Measurements from ENCODE around the gene ZIC5.
"Not testable (repeated sequence)": the region's sequence is repeated elsewhere in the genome, so short reads cannot be mapped to it uniquely, and the experiment has no call there.

Gene ZIC5

DNA sequence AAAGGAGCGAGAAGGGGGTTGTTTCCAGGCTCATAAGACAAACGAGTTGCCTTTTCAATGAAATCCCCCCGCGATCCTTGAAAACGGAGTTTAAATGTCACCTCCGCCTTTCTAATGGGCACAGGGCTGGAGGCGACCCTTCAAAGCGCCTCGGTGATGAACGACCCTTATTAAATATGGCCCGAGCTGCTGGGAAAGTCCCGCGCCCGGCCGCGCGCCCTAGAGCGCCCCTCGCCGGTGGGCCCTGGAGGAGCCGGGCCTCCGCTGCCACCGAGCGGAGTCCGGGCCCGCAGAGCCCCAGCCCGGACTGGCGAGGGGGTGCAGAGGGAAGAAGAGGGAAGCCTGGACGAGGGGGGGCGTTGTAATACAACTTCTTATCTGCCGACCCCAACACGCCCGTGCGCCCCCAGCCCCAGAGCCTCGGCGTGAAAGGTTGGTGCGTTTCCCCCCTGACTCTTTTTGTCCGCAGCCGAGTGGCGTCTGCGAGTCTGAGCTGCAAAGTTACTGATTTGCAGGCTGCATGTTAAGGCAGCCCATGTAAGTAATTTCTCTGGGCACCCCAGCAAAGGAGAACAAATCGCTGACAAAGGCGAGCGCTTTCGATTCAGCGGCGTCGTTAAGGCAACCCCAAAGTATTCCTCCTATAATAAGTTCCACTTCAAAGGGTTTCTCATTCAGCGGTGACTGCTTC is 11.9 kb downstream of the ZIC5 start:
- peak; percentile 69 for DNase-seq (ENCODE audit: low spot score)

DNA sequence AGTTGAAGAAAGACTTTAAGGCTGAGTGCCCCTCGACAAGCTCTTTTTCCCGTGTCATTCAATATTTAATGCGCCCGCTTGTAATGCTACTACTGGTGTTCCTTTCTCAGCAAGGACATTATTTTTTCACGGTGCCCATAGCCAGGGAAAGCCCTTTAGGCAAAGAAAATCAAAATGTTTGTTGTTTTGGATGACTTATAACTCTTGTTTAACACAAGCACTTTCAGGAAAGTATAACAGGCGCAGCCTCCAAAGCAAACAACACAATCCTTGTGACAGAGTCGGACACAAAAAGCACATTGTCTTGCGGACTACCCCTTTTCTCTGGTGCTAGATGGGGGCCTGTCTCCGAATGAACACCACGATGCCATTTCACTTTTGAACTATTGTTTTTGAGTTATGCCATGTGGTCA is 12.4 kb downstream of the ZIC5 start:
- DNase-seq (ENCODE audit: low spot score) = peak; percentile 65

DNA sequence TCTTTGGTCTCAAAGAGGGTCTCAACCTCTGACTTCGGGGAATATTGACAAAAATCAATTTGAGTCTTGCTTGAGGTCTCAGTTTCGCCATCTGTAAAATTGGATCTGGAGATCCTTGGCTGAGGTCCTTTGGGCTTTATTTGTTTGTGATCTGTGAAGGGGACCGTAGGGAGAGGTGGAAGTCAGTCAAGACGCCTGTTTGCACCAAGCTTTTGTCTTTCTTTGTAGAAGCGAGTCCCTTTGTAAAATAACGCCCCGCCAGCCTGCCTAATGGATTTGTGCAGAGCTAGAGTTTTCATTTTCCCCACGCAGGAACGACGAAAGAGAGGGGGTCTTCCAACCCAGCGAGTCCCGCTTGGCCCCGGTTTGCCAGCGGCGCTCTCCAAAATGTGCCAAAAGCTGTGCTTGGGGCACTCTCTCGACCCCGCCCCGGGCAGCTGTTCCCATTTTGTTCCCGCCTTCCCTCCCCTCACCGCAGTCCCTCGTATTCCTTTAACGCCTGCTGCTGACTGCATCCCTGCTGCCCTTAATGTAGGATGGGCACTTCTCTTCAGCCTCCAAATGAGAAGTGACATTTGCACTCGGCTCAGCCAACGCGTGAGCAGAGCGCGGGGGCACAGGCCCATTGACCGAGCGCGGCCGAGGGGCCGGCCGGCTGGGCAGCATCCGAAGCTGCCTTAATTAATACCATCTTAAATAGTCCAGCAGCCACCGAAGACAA is 13.0 kb downstream of the ZIC5 start:
- DNase-seq (ENCODE audit: low spot score) = no peak

DNA sequence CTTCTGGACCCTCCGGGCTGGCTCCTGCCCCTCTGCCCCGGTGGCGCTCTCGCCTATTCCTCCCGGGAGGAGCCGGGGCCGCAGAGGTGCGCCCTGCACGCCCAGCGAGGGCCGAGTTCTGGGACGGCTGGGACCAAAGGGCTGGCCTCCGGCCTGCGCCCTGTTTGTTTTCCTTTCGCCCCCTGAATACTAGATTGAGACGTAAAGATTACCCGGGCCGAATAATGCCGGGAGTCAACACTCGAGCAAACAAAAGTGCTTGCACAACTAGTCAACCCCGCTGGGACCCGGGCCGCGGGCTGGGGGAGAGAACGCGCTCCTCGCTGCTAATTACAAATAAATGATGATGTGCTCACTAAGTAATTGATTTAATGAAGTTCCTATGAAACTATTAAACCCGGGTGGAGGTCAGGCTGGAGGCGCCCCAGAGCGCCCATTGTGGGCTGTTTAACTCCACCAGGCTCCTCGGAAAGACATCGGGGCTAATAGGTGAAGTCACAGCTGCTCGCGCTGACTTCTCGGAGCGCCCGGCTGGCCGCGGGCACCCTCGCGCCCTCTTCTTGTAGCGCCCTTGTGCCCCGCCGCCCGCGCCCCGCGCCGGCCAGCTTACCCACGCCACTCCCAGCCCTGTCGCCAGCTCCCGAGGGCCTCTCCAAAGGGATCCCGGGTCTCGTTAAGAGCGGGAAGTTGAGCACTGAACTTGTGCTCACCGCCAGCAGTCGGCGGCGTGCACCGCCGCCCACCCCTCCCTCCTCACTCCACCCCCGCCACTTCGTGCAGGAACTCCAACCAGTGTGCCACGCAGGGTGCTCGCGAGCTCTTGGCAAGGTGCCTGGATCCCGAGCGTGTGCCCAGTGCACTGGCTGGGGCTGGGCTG is 14.9 kb downstream of the ZIC5 start:
- DNase-seq (ENCODE audit: low spot score) = no peak

DNA sequence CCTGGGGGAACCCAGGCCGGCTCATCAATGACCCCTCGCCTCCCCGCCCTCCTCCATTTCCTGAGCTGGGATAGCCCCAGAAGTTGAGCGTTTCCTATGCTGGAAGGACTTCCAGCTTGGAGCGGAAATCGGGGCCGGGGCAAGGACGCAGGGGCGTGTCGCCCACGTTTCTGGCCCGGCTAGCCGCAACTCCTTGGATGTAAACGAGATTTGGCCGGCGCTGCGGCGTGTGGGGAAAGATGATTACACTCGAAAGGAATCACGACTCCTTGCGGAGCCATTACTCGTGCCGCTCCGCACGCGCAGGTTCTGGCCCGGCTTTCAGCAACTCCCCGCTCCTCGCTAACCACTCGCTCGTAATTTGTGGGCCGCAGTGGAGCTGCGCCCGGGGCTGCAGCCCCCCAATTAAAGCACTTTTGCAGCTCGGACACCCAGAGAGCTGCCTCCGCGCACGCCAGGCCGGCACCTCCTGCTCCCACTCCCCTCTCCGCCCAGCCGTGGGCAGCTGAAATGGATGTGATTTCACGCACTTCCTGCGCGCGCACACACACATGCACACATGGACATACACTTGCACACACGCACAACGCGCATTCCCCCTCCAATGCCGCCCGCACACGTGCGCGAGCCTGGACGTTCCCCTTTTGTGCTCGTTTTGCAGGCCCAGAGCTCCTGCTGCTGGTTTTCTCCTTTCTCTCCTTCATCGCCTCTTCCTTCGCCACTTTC is 15.7 kb downstream of the ZIC5 start:
- no peak for DNase-seq (ENCODE audit: low spot score)

DNA sequence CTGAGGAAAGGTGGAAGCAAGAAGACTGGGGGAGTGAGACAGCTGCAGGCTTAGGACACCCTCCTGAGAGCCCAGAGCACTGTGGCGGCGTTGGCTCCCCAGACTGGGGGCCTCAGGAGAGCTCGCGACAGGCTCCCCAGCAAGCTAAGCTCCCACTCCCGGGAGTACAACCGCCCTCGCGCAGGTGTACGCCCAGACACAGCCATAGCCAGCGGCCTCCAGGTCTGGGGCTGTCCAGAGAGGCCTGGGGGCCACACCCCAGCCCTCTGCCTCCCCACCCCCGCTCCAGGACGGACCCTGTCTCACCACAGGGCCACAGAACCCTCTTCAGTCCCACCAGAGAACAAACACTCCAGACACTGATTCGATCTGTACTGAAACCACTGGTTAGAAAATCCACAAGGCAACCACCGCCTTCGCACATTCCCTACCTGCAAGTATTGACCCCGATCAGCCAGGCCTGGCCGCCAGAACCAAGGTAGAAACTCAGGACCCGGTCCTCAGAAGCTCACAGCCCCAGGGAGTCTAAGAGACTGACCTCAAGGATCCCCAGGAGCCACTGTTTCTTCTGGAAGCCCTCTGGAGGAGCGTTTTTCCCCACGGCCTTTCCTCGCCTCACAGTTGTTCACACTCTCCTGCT is 16.3 kb downstream of the ZIC5 start:
- DNase-seq (ENCODE audit: low spot score) = no peak

DNA sequence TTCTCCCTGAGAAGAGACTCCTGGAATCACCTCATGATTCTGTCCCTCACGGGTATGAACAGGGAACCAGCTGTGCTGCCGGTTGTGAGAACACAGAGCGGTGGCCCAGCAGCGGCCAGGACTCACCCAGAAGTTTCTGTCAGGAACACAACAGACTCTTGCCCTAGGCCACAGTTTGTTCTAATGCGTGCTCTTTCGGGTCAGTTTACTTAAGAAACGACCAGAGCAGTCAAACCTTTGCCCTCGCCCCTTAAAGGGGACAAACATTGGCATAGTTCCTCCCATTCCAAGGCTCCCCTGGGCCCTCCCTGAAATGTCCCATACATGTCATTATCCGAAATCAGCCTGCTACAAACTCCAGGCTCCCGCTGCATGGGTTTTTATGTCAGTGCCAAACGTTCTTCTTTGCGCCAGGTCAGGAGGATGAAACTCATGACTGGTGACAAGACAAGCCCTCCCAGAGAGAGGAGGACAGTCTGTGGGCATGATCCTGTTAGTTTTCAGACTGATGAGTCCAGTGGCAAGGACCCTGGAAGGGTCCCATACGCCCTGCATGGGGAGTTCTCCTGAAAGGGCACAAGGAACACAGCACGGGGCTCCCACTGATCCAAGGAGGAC is 18.3 kb downstream of the ZIC5 start:
- no peak for DNase-seq (ENCODE audit: low spot score)

DNA sequence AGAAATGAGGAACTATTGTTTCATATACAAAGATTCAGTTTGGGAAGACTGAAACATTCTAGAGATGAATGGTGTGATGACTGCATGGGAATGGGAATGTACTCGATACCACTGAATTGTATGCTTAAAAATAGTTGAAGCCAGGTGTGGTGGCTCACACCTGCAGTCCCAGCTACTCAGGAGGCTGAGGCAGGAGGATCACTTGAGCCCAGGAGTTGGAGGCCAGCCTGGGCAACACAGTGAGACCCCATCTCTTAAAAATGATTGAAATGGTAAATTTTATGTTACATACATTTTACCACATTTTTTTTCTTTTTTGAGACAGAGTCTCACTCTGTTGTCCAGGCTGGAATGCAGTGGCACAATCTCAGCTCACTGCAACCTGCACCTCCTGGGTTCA is 19.9 kb downstream of the ZIC5 start:
- DNase-seq (ENCODE audit: low spot score) = not testable (repeated sequence)

DNA sequence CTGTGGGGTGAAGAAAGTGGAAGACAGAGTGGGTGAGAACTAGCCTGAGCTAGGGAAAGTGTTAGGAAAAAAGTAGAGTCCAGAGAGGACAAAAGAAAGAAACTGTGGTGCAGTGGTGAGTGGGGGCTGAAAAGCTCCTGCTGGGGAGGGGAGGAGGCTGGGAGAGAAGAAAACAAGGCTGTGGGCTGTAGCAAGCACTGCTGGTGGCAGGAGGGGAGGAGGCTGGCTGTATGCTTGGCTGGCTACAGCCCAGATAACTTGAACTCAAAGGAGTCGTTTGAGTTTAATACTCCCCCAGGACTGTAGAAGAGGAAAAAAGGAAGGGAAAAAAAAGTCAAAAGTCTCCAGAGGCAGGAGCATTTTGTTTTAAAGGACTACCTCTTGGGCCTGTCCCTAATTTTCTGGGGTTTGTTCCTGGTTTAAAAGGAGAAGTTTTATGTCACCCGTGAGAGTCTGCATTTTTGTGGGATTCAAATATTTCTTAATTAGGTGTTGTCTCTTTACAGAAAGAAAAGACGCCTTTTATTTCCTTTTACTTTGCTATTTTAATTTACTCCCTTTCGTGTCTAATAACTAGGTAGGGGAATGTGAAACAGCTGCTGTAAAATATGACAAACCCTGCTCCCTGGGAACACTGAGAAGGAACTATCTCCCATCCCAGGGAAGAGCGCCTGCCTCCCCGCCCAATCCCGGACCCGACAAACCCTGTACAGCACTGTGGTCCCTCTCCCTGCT is 21.7 kb downstream of the ZIC5 start:
- DNase-seq (ENCODE audit: low spot score) = peak; percentile 74

DNA sequence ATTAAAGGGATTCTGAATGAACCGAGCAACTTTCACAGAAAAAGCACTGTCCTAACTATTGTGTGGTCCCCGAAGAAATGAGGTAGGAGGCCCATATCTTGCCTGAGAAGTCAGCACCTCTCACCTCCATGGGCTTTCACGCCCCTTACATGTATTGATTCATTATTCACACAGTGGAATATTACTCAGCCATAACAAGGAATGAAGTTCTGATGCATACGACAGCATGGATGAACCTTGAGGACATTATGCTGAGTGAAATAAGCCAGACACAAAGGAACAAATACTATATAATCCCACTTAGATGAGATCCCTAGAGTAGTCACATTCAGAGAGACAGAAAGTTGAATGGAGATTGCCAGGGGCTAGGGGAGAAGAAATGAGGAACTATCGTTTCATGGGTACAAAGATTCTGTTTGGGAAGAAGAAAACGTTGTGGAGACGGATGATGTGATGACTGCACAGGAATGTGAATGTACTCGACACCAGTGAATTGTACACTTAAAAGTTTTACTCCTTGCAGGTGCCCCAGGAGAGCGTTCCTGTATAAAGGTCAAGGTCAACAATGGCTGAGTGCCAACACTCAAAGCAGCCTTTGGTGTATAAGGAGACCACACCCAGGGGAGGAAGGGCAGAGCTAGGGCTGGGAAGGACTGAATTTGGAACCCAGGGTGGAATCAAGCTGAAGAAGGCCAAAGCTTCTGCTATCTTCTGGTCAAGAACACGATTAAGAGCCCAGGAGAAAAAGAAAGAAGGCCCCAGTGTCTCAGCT is 22.5 kb downstream of the ZIC5 start:
- no peak for DNase-seq (ENCODE audit: low spot score)

DNA sequence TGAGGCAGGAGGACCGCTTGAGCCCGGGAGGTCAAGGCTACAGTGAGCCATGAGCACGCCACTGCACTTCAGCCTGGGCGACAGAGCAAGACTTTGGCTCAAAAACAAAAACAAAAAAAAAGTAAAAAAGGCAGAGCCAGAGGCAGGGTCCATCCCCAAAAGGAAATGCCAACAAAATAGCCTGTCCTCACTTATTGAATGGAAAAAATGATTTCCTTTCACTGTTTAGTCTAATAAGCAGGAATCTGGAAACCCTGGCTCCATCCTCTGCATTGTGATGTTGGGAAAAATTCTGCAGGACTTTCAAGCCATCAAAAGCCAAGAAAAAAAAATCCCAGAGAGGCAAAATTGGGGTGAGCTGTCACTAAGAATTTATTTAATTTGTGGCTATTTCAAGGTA is 23.2 kb downstream of the ZIC5 start:
- DNase-seq (ENCODE audit: low spot score) = no peak

DNA sequence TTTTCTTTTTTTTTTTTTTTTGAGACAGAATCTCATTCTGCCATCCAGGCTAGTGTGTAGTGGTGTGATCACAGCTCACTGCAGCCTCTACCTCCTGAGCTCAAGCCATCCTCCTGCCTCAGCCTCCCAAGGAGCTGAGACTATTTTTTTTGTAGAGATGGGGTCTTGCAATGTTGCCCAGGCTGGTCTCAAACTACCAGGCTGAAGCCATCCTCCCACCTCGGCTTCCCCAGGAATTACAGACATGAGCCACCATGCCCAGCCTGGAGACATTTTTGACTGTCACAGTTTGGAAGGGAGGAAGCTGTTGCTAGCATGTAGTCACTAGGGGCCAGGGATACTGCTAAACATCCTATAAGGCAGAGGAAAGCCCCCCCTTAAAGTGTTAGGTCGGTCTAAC is 23.9 kb downstream of the ZIC5 start:
- DNase-seq (ENCODE audit: low spot score) = no peak

DNA sequence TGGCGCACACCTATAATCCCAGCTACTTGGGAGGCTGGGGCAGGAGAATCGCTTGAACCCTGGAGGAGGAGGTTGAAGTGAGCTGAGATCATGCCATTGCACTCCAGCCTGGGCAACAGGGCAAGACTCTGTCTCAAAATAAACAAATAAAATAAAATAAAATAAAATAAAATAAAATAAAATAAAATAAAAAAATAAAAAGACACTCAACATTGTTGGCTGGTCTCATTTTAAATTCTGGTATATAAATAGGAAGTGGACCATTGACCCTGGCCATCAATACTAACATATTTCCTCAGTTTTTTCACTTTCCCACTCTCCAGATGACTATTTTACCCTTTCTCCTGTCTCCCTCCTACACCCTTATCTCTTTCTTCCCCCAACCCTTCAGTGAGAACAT is 26.1 kb downstream of the ZIC5 start:
- not testable (repeated sequence) for DNase-seq (ENCODE audit: low spot score)

DNA sequence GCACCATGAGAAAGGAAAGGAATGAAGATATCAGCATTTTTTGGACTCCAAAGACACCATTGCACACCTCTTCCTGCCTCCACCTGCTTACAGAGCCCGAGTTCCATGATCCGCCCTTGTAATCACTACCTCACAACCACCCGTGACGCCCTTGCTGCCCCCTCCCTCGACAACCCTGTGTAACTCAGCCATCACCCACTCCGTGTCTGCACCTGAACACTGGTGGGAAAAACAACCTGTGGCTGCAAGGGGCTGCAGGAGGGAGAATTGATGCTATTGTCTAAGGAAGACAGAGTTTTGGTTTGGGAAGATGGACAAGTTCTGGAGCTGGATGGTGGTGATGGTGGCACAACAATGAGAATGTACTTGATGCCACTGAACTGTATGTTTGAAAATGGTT is 27.0 kb downstream of the ZIC5 start:
- no peak for DNase-seq (ENCODE audit: low spot score)

DNA sequence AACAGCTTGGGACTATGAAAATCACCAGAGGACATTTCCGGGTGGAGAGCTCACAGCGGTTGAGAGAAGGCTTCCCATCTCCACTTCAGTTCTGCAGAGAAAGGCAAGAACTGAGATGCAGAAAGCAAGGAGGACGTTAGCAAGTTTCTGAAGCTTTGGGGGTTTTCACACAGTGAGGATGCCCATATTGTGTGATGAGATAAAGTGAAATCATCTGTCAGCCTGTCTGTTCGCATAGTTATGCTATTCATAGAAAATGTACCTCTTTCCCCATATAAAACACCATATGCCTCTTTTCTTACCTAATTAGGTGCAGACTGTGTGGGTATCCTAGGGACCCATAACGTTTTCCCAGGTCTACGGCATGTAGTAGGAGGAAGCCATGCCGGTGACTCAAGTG is 27.5 kb downstream of the ZIC5 start:
- no peak for DNase-seq (ENCODE audit: low spot score)

DNA sequence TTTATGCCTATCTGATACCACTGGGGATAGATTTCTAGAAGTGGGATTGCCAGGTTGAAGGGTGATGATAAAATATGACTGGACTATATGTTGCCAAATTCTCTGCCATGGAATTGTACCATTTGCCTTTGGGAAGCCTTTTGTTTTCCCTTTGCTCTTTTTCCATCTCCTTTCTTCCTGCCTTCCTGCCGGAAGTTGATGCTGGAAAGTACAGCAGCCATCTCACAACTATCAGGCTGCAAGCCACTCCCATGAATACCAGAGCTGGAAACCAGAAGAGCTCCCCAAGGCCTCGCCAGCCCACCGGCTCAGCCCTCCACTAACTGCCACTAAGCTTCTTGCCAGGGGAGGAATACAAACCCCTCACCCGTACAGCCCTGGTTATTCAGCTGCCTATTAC is 29.7 kb downstream of the ZIC5 start:
- DNase-seq (ENCODE audit: low spot score) = no peak

DNA sequence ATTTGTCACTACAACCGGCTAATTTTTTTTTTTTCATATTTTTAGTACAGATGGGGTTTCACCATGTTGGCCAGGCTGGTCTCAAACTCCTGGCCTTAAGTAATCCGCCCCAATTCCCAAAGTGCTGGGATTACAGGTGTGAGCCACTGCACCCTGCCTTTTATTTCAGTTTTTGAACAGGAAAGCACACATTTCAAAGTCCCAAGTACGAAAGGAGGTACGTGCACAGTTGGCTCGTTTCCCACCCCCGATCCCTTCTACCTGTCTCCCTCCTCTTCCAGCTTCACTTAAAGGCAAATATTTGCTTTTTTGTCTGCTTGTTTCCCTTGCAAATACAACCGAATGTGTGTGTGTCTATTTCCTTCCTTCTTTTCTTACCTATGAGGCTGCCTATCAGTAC is 30.5 kb downstream of the ZIC5 start:
- no peak for DNase-seq (ENCODE audit: low spot score)

DNA sequence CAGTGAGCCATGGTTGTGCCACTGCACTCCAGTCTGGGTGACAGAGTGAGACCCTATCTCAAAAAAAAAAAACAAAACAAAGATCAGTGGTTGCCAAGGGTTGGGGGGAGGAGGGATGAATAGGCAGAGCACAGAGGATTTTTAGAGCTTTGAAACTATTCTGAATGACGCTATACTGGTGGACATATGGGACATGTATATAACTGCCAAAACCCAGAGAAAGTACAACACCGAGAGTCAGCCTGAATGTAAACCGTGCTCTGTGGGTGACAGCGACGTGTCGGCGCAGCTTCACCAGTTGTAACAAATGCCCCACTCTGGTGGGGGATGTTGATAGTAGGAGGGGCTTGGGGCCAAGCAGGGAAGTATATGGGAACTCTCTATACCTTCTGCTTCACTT is 32.9 kb downstream of the ZIC5 start:
- no peak for DNase-seq (ENCODE audit: low spot score)

DNA sequence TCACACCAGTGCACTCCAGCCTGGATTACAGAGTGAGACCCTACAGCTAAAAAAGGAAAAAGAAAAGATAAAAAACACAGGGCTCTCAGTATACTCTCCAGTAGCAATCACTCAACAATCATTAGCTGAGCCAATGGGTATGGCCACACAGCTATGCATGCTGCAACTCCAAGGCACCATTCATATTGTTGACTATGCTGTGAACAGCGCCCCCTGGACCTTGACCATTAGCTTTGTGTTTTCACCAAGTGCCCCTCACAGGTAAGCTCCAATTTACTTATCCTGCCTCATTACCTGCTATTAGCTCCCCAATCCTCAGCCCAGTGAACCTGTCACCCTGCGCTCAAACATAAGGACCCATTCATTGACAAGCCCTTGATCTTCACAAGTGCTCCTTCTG is 35.8 kb downstream of the ZIC5 start:
- no peak for DNase-seq (ENCODE audit: low spot score)

DNA sequence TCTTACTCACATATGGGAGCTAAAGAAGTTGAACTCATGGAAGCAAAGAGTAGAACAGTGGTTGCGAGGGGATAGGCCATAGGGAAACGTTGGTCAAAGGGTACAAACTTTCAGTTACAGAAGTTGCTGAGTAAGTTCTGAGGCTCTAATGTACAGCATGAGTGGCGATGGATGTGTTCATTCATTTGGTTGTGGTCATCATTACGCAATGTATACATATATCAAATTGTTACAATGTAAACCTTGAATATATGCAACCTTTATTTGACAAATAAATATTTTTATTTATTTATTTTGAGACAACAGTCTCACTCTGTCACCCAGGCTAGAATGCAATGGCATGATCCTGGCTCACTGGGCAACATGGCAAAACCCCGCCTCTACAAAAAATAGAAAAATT is 38.7 kb downstream of the ZIC5 start:
- no peak for DNase-seq (ENCODE audit: low spot score)
